Hepatocyte (in vitro differentiated cells): ENCODE results near the gene USP17L22. TPM values are rescaled to one million over a fixed set of nuclear protein-coding genes. Genes with fewer than 3 reads are reported as not detected.
"Not testable (repeated sequence)": the region's sequence is repeated elsewhere in the genome, so short reads cannot be mapped to it uniquely, and the experiment has no call there.

Experiments
- DNase-seq: peaks from one replicate; pipeline ENCODE4 v3.0.0-alpha.2; 2016; ENCODE audit warnings: low spot score
- H2AFZ ChIP-seq: fragments of 200-600 bp; sonication (generic); 2 replicates; pipeline ENCODE4 v1.6.0; 2016; ENCODE audit warnings: antibody characterized with exemption, mild to moderate bottlenecking
- H3K27ac ChIP-seq: fragments of 200-600 bp; sonication (generic); 2 replicates; pipeline ENCODE4 v1.5.1; 2016; ENCODE audit warnings: mild to moderate bottlenecking
- H3K27me3 ChIP-seq: fragments of 200-600 bp; sonication (generic); 2 replicates; pipeline ENCODE4 v1.6.1; 2016
- H3K36me3 ChIP-seq: fragments of 200-600 bp; sonication (generic); replicated peaks from 2 replicates; pipeline ENCODE4 v1.5.1; 2016; ENCODE audit warnings: low read depth; ENCODE audit not compliant: insufficient read depth
- H3K4me1 ChIP-seq: fragments of 200-600 bp; sonication (generic); 2 replicates; pipeline ENCODE4 v1.5.1; 2016; ENCODE audit warnings: mild to moderate bottlenecking, moderate library complexity; ENCODE audit not compliant: insufficient read depth
- H3K4me2 ChIP-seq: fragments of 200-600 bp; sonication (generic); 2 replicates; pipeline ENCODE4 v1.6.0; 2016
- H3K4me3 ChIP-seq: fragments of 200-600 bp; sonication (generic); 2 replicates; pipeline ENCODE4 v1.5.1; 2016; ENCODE audit warnings: mild to moderate bottlenecking
- H3K79me2 ChIP-seq: fragments of 200-600 bp; sonication (generic); 2 replicates; pipeline ENCODE4 v1.6.0; 2017; ENCODE audit warnings: mild to moderate bottlenecking
- H3K9me2 ChIP-seq: fragments of 200-600 bp; sonication (generic); replicated peaks from 2 replicates; pipeline ENCODE4 v1.6.0; 2017; ENCODE audit warnings: mild to moderate bottlenecking; ENCODE audit not compliant: insufficient read depth
- H3K9me3 ChIP-seq: fragments of 200-600 bp; sonication (generic); 2 replicates; pipeline ENCODE4 v1.5.1; 2016; ENCODE audit warnings: low read depth, mild to moderate bottlenecking
- H4K20me1 ChIP-seq: fragments of 200-600 bp; sonication (generic); 2 replicates; pipeline ENCODE4 v1.6.0; 2016; ENCODE audit warnings: mild to moderate bottlenecking; ENCODE audit not compliant: insufficient read depth, poor library complexity, severe bottlenecking
- WGBS: methylation state at CpG from one replicate; pipeline ENCODE4 v1.1.6; 2016; ENCODE audit warnings: low lambda C conversion rate; ENCODE audit errors: missing lambda C conversion rate; 5-methylcytosine and 5-hydroxymethylcytosine counted together
- polyA plus RNA-seq: library from polyadenylated mRNA; unstranded; fragments of >200 nt; fragmentation: Nextera tagmentation; extraction: Ambion mirVana; gene quantifications from 2 replicates; pipeline ENCODE4 v1.2.1, GENCODE V29; 2016
- total RNA-seq: library from RNA; depleted of rRNA; stranded (reverse); fragments of >200 nt; gene quantifications from 2 replicates; pipeline ENCODE4 v1.2.3, GENCODE V29; 2014

Gene USP17L22, protein sequence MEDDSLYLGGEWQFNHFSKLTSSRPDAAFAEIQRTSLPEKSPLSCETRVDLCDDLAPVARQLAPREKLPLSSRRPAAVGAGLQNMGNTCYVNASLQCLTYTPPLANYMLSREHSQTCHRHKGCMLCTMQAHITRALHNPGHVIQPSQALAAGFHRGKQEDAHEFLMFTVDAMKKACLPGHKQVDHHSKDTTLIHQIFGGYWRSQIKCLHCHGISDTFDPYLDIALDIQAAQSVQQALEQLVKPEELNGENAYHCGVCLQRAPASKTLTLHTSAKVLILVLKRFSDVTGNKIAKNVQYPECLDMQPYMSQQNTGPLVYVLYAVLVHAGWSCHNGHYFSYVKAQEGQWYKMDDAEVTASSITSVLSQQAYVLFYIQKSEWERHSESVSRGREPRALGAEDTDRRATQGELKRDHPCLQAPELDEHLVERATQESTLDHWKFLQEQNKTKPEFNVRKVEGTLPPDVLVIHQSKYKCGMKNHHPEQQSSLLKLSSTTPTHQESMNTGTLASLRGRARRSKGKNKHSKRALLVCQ
- total RNA-seq (not detected in 2 replicates), polyA plus RNA-seq (not detected in 2 replicates)

DNA sequence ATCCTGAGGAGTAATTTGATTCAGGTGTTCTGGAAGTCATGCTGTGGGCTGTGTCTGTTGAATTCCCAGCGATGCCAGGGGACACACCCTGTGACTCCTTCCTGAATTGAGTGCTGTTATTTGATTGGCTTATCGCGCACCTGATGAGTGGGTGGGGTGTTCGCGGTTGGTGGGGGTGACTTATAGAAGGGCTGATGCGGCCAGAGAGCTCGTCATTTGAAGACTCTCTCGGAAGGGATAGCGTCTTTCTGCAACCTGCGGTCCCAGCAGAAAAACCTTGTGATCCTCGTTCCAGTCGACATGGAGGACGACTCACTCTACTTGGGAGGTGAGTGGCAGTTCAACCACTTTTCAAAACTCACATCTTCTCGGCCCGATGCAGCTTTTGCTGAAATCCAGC lies at the start of gene USP17L22:
Gene USP17L22, plus strand, starts transcription at position 301 of the 400 bp plus-strand sequence. Its CDS starts 0 bp downstream, at position 301.
- H3K27ac ChIP-seq, H3K4me2 ChIP-seq, DNase-seq, H3K9me3 ChIP-seq, H3K4me3 ChIP-seq, H4K20me1 ChIP-seq, H2AFZ ChIP-seq, H3K4me1 ChIP-seq, H3K9me2 ChIP-seq, H3K36me3 ChIP-seq, H3K27me3 ChIP-seq, H3K79me2 ChIP-seq: not testable (repeated sequence)
- no CpG with 5 or more reads among the region's 15 CpGs for WGBS

- H3K4me2 ChIP-seq, H4K20me1 ChIP-seq: not testable (repeated sequence)
- WGBS, result no CpG with 5 or more reads among the region's 13 CpGs
Observed at GRCh38 chr4:9219852-9220251, 47.6 kb upstream of the USP17L22 start, which contains the start of gene USP17L12. Gene USP17L12, plus strand, starts transcription at chr4:9220152. Its CDS starts 0 bp downstream, at chr4:9220152.

DNA sequence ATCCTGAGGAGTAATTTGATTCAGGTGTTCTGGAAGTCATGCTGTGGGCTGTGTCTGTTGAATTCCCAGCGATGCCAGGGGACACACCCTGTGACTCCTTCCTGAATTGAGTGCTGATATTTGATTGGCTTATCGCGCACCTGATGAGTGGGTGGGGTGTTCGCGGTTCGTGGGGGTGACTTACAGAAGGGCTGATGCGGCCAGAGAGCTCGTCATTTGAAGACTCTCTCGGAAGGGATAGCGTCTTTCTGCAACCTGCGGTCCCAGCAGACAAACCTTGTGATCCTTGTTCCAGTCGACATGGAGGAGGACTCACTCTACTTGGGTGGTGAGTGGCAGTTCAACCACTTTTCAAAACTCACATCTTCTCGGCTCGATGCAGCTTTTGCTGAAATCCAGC lies 42.8 kb upstream of the USP17L22 start, which contains the start of gene USP17L13:
Gene USP17L13, plus strand, starts transcription at position 301 of the 400 bp plus-strand sequence. Its CDS starts 0 bp downstream, at position 301.
- not testable (repeated sequence) for DNase-seq, H3K4me1 ChIP-seq, H3K36me3 ChIP-seq, H3K4me3 ChIP-seq, H3K4me2 ChIP-seq, H3K9me3 ChIP-seq, H3K9me2 ChIP-seq, H3K27me3 ChIP-seq, H3K79me2 ChIP-seq, H3K27ac ChIP-seq, H4K20me1 ChIP-seq, H2AFZ ChIP-seq
- WGBS, result no CpG with 5 or more reads among the region's 14 CpGs

More at GRCh38 chr4:9219852-9220251, 47.6 kb upstream of the USP17L22 start, which contains the start of gene USP17L12:
- not testable (repeated sequence) for H3K36me3 ChIP-seq, H3K4me3 ChIP-seq, DNase-seq, H3K4me1 ChIP-seq, H3K27me3 ChIP-seq, H3K9me3 ChIP-seq, H3K79me2 ChIP-seq, H3K27ac ChIP-seq, H2AFZ ChIP-seq, H3K9me2 ChIP-seq

- not testable (repeated sequence) for H4K20me1 ChIP-seq, H3K79me2 ChIP-seq, DNase-seq, H3K4me3 ChIP-seq, H2AFZ ChIP-seq, H3K27me3 ChIP-seq, H3K4me1 ChIP-seq, H3K9me3 ChIP-seq, H3K27ac ChIP-seq, H3K36me3 ChIP-seq, H3K4me2 ChIP-seq, H3K9me2 ChIP-seq
- 80% methylated on average over 5 of the region's 8 CpGs for WGBS
Observed at GRCh38 chr4:9230249-9230648, 37.2 kb upstream of the USP17L22 start.

GRCh38 chr4:9234085-9234484 lies 33.3 kb upstream of the USP17L22 start, which contains the start of gene USP17L15:
Gene USP17L15, plus strand, starts transcription at chr4:9234385. Its CDS starts 0 bp downstream, at chr4:9234385.
- DNase-seq, H3K9me3 ChIP-seq, H3K4me1 ChIP-seq, H3K4me3 ChIP-seq, H2AFZ ChIP-seq, H3K9me2 ChIP-seq, H3K36me3 ChIP-seq, H4K20me1 ChIP-seq, H3K79me2 ChIP-seq, H3K27ac ChIP-seq, H3K4me2 ChIP-seq, H3K27me3 ChIP-seq: not testable (repeated sequence)
- no CpG with 5 or more reads among the region's 15 CpGs for WGBS

DNA sequence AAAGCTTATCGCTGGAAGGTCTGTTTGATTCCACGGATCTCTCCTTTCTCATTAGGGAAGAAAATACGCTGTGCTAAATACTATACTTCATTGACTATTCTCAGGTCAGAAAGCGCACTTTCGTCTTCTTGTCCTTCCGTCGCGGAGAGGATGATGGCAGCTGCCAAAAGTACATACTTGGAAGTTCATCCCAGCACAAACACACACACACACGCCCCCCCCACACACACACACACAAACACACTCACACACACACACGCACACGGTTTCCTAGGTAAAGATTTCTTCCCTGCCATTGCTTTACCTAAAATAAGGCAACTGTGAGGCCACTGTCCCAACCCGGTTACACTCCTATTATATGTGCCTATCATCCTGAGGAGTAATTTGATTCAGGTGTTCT lies 29.0 kb upstream of the USP17L22 start:
- H3K4me1 ChIP-seq, H3K27me3 ChIP-seq, H3K36me3 ChIP-seq, H2AFZ ChIP-seq, H3K9me2 ChIP-seq, H3K9me3 ChIP-seq, H3K27ac ChIP-seq, H3K4me3 ChIP-seq, H3K79me2 ChIP-seq, H4K20me1 ChIP-seq, H3K4me2 ChIP-seq: not testable (repeated sequence)
- 88% methylated on average over 8 of the region's 12 CpGs for WGBS
- DNase-seq, result peak; percentile 1

- not testable (repeated sequence) for H3K79me2 ChIP-seq, H3K4me2 ChIP-seq, H2AFZ ChIP-seq
Observed at GRCh38 chr4:9243579-9243978, 23.8 kb upstream of the USP17L22 start, which contains the start of gene USP17L17. Gene USP17L17, plus strand, starts transcription at chr4:9243879. Its CDS starts 0 bp downstream, at chr4:9243879.

DNA sequence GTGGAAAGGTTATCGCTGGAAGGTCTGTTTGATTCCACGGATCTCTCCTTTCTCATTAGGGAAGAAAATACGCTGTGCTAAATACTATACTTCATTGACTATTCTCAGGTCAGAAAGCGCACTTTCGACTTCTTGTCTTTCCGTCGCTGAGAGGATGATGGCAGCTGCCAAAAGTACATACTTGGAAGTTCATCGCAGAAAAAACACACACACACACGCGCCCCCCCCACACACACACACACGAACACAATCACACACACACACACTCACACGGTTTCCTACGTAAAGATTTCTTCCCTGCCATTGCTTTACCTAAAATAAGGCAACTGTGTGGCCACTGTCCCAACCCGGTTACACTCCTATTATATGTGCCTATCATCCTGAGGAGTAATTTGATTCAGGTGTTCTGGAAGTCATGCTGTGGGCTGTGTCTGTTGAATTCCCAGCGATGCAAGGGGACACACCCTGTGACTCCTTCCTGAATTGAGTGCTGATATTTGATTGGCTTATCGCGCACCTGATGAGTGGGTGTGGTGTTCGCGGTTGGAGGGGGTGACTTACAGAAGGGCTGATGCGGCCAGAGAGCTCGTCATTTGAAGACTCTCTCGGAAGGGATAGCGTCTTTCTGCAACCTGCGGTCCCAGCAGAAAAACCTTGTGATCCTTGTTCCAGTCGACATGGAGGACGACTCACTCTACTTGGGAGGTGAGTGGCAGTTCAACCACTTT lies 19.3 kb upstream of the USP17L22 start, which contains the start of gene USP17L18:
Gene USP17L18, plus strand, starts transcription at position 678 of the 728 bp plus-strand sequence. Its CDS starts 0 bp downstream, at position 678.
- peak; percentile 1 for DNase-seq
- WGBS, result 90% methylated on average over 15 of the region's 26 CpGs
- not testable (repeated sequence) for H3K36me3 ChIP-seq

More at GRCh38 chr4:9243579-9243978, 23.8 kb upstream of the USP17L22 start, which contains the start of gene USP17L17:
- not testable (repeated sequence) for H3K36me3 ChIP-seq, H3K9me3 ChIP-seq, H3K9me2 ChIP-seq, H3K27me3 ChIP-seq, DNase-seq, H3K4me3 ChIP-seq, H3K27ac ChIP-seq, H3K4me1 ChIP-seq, H4K20me1 ChIP-seq
- WGBS, result 86% methylated on average over 14 of the region's 14 CpGs

More for the DNA sequence above, 19.3 kb upstream of the USP17L22 start, which contains the start of gene USP17L18:
- not testable (repeated sequence) for H3K9me2 ChIP-seq, H4K20me1 ChIP-seq, H3K4me3 ChIP-seq, H3K9me3 ChIP-seq, H3K79me2 ChIP-seq, H3K4me2 ChIP-seq, H3K4me1 ChIP-seq, H3K27me3 ChIP-seq, H2AFZ ChIP-seq, H3K27ac ChIP-seq
